ENCODE results near the gene FAM107B. TPM values are rescaled to one million over a fixed set of nuclear protein-coding genes. Genes with fewer than 3 reads are reported as not detected.

FAM107B gene
- total RNA-seq, 4 donors from 2014 or later = 24.1 to 69.7 (median 43.2) TPM

DNA sequence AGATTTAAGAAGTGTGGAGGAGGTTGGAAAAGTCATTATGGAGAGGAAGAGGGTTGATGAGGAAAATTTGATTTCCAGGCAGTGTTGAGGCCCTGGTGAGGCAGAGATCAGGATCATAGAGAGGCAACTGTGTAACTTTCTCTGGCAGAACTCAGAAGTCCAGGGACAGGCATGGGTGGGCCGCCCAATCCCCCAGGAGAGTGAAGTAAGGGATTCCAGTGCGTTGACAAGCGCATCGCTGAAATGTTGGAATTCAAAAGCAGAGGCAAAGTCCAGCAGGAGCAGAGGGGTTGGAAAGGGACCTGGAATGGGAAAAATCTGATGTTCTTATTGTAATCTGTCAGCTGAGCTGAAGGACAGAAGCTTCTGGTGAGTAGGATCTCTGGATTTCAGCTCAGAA lies 207.3 kb downstream of the FAM107B start:
- Histone ChIP-seq H3K9me3 (no peaks in the 10 kb centered on the region), H3K4me1 (no peaks in the 10 kb centered on the region), H3K36me3 (no peaks in the 10 kb centered on the region), H3K4me3 (no peak overlapping the region), H3K27me3 (no peaks in the 10 kb centered on the region), H3K27ac (no peak overlapping the region)
- intact Hi-C loops (cut with DNase I; ENCODE audit: low total_unique reads) = no loop called here
- DNase-seq = no peak
- TF ChIP-seq, protein P1, sequence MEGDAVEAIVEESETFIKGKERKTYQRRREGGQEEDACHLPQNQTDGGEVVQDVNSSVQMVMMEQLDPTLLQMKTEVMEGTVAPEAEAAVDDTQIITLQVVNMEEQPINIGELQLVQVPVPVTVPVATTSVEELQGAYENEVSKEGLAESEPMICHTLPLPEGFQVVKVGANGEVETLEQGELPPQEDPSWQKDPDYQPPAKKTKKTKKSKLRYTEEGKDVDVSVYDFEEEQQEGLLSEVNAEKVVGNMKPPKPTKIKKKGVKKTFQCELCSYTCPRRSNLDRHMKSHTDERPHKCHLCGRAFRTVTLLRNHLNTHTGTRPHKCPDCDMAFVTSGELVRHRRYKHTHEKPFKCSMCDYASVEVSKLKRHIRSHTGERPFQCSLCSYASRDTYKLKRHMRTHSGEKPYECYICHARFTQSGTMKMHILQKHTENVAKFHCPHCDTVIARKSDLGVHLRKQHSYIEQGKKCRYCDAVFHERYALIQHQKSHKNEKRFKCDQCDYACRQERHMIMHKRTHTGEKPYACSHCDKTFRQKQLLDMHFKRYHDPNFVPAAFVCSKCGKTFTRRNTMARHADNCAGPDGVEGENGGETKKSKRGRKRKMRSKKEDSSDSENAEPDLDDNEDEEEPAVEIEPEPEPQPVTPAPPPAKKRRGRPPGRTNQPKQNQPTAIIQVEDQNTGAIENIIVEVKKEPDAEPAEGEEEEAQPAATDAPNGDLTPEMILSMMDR (IDR thresholded peaks at IDR 0.05) = no peak
- TF ChIP-seq POLR2A (IDR thresholded peaks at IDR 0.05) = no peak

- Histone ChIP-seq H3K36me3 (no peaks in the 10 kb centered on the region), H3K4me3 (no peak overlapping the region), H3K4me1 (no peaks in the 10 kb centered on the region), H3K27ac (no peak overlapping the region), H3K9me3 (no peaks in the 10 kb centered on the region), H3K27me3 (no peaks in the 10 kb centered on the region)
- no peak for DNase-seq
- intact Hi-C loops (cut with DNase I; ENCODE audit: low total_unique reads) = no loop called here
- no peak for TF ChIP-seq POLR2A (IDR thresholded peaks at IDR 0.05)
- TF ChIP-seq, protein P1 (IDR thresholded peaks at IDR 0.05) = no peak
Measured at GRCh38 chr10:14566498-14566897, 208.2 kb downstream of the FAM107B start.

DNA sequence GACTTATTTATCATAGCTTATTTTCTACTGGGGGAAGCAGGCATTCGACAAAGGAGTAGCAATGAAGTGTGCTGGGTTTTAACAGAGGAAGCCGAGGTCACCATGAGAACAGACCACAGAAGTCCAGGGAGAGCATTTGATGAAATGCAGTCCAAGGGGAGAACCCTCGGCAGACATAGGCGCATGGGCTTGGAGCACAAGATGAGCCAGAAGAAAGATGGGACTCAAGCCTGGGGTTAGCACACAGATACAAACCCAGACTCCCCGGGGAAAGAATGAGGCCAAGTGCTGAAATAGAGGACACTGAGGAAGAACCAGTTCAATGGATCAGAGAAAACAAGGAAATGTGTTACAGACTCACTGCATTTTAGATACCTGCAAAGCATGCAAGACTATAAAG lies 209.5 kb downstream of the FAM107B start:
- no peak for DNase-seq
- H3K27me3 ChIP-seq = no peaks in the 10 kb centered on the region
- no peak for TF ChIP-seq POLR2A (IDR thresholded peaks at IDR 0.05)
- TF ChIP-seq, protein P1 (IDR thresholded peaks at IDR 0.05) = no peak
- H3K27ac ChIP-seq = no peak overlapping the region
- H3K4me1 ChIP-seq = no peaks in the 10 kb centered on the region
- H3K9me3 ChIP-seq = no peaks in the 10 kb centered on the region
- intact Hi-C loops (cut with DNase I; ENCODE audit: low total_unique reads) = no loop called here
- H3K36me3 ChIP-seq = no peaks in the 10 kb centered on the region
- H3K4me3 ChIP-seq = no peak overlapping the region

DNA sequence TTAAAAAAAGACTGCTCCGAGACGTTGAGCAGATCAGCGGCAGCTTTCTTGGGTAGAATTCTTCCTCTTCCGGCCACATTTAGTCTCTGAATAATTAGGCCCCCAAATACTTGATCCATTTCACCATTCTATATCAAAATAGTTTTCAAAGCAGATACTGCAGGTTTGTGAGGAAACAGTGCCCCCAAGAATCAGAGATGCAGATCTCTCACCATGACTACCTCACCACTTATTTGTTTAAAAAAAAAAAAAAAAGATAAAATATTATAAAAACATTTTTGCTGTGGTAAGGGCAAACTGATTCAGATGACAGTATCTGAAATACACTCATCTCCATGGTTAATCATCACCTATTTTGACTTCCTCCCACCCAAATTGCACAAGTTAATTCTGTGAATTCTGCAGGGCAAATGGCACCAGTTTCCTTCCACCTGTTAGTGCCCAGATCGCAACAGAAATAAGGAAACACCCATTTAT lies 210.4 kb downstream of the FAM107B start:
- Histone ChIP-seq H3K4me1 (no peaks in the 10 kb centered on the region), H3K27me3 (no peaks in the 10 kb centered on the region), H3K36me3 (no peaks in the 10 kb centered on the region), H3K27ac (no peak overlapping the region), H3K4me3 (no peak overlapping the region), H3K9me3 (no peaks in the 10 kb centered on the region)
- intact Hi-C loops (cut with DNase I; ENCODE audit: low total_unique reads) = no loop called here
- no peak for TF ChIP-seq POLR2A (IDR thresholded peaks at IDR 0.05)
- TF ChIP-seq, protein P1 (IDR thresholded peaks at IDR 0.05) = no peak
- no peak for DNase-seq

DNA sequence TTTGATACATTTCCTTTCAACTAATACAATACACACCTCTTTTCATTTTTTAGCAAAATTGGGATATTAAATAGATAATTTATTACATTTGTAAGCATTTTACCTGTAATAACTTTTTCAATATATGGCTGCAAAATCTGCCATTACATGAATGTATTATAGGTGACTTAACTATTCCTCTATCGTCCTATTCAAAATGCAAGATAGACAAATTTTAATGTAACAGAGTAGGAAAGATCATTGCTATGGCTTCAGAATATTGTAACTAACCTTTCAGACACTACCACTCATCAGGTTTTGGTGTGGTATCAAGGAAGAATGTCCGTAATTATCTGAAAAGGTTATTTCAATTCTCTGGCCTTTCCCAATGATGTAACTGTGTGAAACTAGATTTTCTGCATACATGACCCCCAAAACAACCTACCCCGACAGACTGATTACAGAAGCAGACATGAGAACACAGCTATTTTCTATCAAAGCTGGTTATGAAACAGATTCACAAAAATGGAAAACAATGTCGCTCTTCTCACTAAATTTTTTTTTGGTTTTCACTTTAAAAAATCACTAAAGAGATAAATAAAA lies 211.2 kb downstream of the FAM107B start:
- no peak overlapping the region for H3K27ac ChIP-seq
- intact Hi-C loops (cut with DNase I; ENCODE audit: low total_unique reads) = no loop called here
- no peaks in the 10 kb centered on the region for H3K27me3 ChIP-seq
- TF ChIP-seq, protein P1 (IDR thresholded peaks at IDR 0.05) = no peak
- no peak for TF ChIP-seq POLR2A (IDR thresholded peaks at IDR 0.05)
- no peak for DNase-seq
- H3K4me1 ChIP-seq = no peaks in the 10 kb centered on the region
- no peak overlapping the region for H3K4me3 ChIP-seq
- no peaks in the 10 kb centered on the region for H3K36me3 ChIP-seq
- H3K9me3 ChIP-seq = no peaks in the 10 kb centered on the region

Measured in uterus (tissue), 4 donors.